ENCODE results near the gene SLC6A12. TPM values are rescaled to one million over a fixed set of nuclear protein-coding genes. Genes with fewer than 3 reads are reported as not detected.

Gene SLC6A12
- polyA plus RNA-seq, 1 donor (not counting 4 experiments of a cell fraction or from before 2014, with no cell fraction given) = not detected

- Histone ChIP-seq H3K9me3 (ENCODE audit: control insufficient read depth, low read depth, low read length) (no peaks in the 10 kb centered on the region), H3K79me2 (ENCODE audit: control insufficient read depth, insufficient read depth, low read length) (no peaks in the 10 kb centered on the region), H3K36me3 (ENCODE audit: control insufficient read depth in 2 of 2, extremely low read depth in 1 of 2, insufficient read depth in 2 of 2, low read length in 2 of 2) (no peaks in the 10 kb centered on the region), H3K4me2 (ENCODE audit: control insufficient read depth, extremely low read depth, insufficient read depth, low read depth, low read length) (no peak overlapping the region), H2AFZ (ENCODE audit: control insufficient read depth, low read length) (no peak overlapping the region), H3K4me1 (ENCODE audit: control insufficient read depth, extremely low read depth, insufficient read depth, low read length) (no peaks in the 10 kb centered on the region), H3K27ac (ENCODE audit: control insufficient read depth, insufficient read depth, low read length) (no peak overlapping the region), H4K20me1 (ENCODE audit: control insufficient read depth, extremely low read depth, insufficient read depth, low read length) (no peaks in the 10 kb centered on the region), H3K27me3 (ENCODE audit: control insufficient read depth, extremely low read depth, insufficient read depth, low read length) (peaks cover 14% of the 10 kb centered on the region), H3K9me1 (ENCODE audit: control insufficient read depth, extremely low read depth, insufficient read depth, low read length) (no peaks in the 10 kb centered on the region), H3K9ac (ENCODE audit: control insufficient read depth, extremely low read depth, insufficient read depth, low read length) (no peak overlapping the region), H3K4me3 (ENCODE audit: control insufficient read depth in 2 of 3, extremely low read depth in 1 of 3, insufficient read depth in 2 of 3, low read depth in 1 of 3, low read length in 3 of 3) (no peak overlapping the region)
- DNase-seq (ENCODE audit: low read depth, low spot score) = no peak
- dilution Hi-C loops (cut with MboI; ENCODE audit: extremely low pct_ligation_motif_present, low sequenced_read_pairs) = no loop called here
- no peak for TF ChIP-seq CTCF (optimal IDR thresholded peaks at IDR 0.05 in 1 of 3, IDR thresholded peaks at IDR 0.05 in 1 of 3, conservative IDR thresholded peaks at IDR 0.05 in 1 of 3; ENCODE audit: extremely low read depth in 1 of 3, insufficient read depth in 2 of 3, low read length in 3 of 3)
- TF ChIP-seq EZH2 (IDR thresholded peaks at IDR 0.05; ENCODE audit: low read length) = no peak
- FAIRE-seq = no peak
These were observed 19.0 kb upstream of the SLC6A12 start for GRCh38 chr12:232731-233614.

- Histone ChIP-seq H3K27me3 (ENCODE audit: control insufficient read depth, extremely low read depth, insufficient read depth, low read length) (peaks cover 18% of the 10 kb centered on the region), H3K9me1 (ENCODE audit: control insufficient read depth, extremely low read depth, insufficient read depth, low read length) (no peaks in the 10 kb centered on the region), H2AFZ (ENCODE audit: control insufficient read depth, low read length) (no peak overlapping the region), H3K4me3 (ENCODE audit: control insufficient read depth in 2 of 3, extremely low read depth in 1 of 3, insufficient read depth in 2 of 3, low read depth in 1 of 3, low read length in 3 of 3) (no peak overlapping the region), H3K4me1 (ENCODE audit: control insufficient read depth, extremely low read depth, insufficient read depth, low read length) (no peaks in the 10 kb centered on the region), H3K79me2 (ENCODE audit: control insufficient read depth, insufficient read depth, low read length) (no peaks in the 10 kb centered on the region), H3K36me3 (ENCODE audit: control insufficient read depth in 2 of 2, extremely low read depth in 1 of 2, insufficient read depth in 2 of 2, low read length in 2 of 2) (no peaks in the 10 kb centered on the region), H3K9me3 (ENCODE audit: control insufficient read depth, low read depth, low read length) (no peaks in the 10 kb centered on the region), H3K4me2 (ENCODE audit: control insufficient read depth, extremely low read depth, insufficient read depth, low read depth, low read length) (no peak overlapping the region), H3K27ac (ENCODE audit: control insufficient read depth, insufficient read depth, low read length) (no peak overlapping the region), H4K20me1 (ENCODE audit: control insufficient read depth, extremely low read depth, insufficient read depth, low read length) (no peaks in the 10 kb centered on the region), H3K9ac (ENCODE audit: control insufficient read depth, extremely low read depth, insufficient read depth, low read length) (no peak overlapping the region)
- DNase-seq (ENCODE audit: low read depth, low spot score) = no peak
- TF ChIP-seq CTCF (optimal IDR thresholded peaks at IDR 0.05 in 1 of 3, IDR thresholded peaks at IDR 0.05 in 1 of 3, conservative IDR thresholded peaks at IDR 0.05 in 1 of 3; ENCODE audit: extremely low read depth in 1 of 3, insufficient read depth in 2 of 3, low read length in 3 of 3) = no peak
- no peak for TF ChIP-seq EZH2 (IDR thresholded peaks at IDR 0.05; ENCODE audit: low read length)
- no peak for FAIRE-seq
- dilution Hi-C loops (cut with MboI; ENCODE audit: extremely low pct_ligation_motif_present, low sequenced_read_pairs) = no loop called here
These were observed 17.1 kb upstream of the SLC6A12 start for GRCh38 chr12:230925-231671.
